D341Med (cell line): ENCODE results near the gene NADK2.
"Not testable (repeated sequence)": the region's sequence is repeated elsewhere in the genome, so short reads cannot be mapped to it uniquely, and the experiment has no call there.

Experiments used
- DNase-seq: peaks from one replicate; pipeline ENCODE4 v3.0.0; 2012; ENCODE audit warnings: low spot score

Gene NADK2, protein sequence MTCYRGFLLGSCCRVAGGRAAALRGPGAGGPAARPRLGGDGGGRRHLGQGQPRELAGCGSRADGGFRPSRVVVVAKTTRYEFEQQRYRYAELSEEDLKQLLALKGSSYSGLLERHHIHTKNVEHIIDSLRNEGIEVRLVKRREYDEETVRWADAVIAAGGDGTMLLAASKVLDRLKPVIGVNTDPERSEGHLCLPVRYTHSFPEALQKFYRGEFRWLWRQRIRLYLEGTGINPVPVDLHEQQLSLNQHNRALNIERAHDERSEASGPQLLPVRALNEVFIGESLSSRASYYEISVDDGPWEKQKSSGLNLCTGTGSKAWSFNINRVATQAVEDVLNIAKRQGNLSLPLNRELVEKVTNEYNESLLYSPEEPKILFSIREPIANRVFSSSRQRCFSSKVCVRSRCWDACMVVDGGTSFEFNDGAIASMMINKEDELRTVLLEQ

DNA sequence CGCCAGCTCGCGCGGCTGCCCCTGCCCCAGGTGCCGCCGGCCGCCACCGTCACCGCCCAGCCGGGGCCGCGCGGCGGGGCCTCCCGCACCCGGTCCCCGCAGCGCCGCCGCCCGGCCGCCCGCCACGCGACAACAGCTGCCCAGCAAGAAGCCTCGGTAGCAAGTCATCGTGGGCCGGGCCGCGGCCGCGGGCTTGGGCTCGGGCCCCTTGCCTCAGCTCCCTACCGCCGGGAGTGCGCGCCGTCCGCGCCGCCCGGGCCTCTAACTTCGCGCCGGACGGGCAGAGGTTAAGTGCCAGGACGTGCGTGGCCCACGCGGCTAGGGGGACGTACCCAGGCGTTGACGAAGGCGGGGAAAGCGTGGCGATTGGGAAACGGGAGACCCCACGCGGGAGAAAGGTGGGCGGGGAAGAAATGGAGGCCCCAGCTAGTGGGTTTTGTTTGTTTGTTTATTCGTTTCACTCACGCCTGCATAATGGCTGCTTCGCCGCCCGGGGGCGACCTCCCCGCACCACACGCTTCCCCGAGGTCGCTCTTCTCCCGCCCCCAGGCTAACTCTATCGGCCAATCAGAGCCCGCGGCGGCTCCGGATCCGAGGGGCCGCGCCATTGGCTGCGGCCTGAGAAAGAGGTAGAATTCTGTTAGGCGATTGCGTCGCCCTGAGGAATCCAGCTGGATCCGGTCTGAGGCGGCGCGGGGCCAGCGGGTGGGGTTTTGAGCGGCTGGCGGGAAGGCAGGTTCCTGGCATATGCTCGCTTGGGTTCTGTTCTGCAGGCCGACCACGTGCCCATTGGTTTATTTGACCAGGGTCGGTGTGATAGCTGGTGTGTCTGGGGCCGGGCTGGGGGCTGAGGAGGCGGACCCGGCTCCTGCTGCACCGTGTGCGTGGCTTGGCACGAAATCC, at the start of gene NADK2:
NADK2 (minus strand) TSS at position 295 of the 903 bp plus-strand sequence; CDS start at position 168, 127 bp downstream.
- peak; percentile 96 for DNase-seq

DNA sequence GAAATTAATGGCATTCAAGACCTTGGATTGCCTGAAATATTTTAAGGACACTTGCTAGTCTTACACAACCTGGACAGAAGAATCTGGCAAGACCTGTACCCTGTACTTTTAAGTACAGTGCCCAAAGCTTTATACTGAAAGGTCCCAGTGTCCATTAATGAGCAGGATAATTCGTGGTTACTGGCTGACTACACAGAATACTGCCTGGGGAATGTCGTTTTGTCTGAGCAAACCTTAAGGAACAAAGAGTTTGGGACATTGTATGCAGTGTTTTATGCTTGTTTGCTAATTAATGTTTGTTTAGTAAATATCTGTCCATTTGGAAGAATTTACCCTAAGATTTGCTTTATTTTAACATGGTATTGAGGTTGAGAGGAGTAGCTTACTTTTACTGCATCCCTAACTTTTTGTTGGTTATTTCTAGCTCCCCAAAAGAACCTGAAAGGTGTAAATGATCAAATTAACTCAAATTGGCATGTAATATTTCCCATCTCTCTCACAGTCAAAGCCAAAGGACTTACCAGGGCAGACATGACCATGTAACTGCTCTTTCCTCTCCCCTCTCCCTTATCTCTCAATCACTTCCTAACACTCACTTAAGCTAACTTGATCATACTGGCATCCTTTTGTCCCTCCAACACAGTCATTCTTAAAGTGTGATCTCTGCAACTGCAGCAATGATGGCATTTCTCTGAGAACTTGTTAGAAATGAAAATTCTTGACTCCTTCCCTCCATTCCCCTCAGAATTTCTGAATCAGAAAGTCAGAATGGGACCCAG, 44.3 kb upstream of the NADK2 start:
- no peak for DNase-seq

DNA sequence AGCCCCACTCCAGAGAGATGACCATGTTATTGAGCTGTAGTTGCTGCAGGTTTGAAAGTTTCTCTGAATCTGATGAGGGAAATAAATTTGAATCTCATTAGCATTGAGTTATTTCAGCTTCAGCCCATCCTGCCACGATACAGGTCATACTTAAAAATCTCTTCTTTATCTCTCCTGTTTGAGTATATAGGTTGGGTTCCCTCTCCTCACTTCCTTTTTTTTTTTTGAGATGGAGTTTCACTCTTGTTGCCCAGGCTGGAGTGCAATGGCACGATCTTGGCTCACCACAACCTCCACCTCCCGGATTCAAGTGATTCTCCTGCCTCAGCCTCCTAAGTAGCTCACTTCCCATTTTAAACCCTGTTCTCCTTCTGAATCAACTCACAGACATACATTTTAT, 42.0 kb upstream of the NADK2 start:
- DNase-seq: not testable (repeated sequence)

DNA sequence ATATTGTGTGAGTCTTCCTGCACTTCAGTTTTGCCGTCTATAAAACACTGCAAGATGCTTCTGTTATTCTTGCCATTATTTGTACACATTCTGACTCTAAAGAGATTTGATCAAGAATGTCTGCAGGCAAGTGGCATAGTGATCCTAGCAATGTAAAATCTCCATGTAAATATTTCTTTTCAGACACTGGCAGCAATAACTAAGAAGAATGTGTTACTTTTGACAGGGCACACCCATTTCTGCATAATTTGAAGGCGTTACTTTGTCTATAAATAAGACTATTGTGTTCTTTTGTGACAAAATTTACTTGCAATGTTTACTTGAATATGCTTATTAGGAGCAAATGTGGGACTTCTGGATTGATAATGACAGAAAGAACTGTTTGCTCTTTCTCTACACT, 39.9 kb upstream of the NADK2 start:
- no peak for DNase-seq

DNA sequence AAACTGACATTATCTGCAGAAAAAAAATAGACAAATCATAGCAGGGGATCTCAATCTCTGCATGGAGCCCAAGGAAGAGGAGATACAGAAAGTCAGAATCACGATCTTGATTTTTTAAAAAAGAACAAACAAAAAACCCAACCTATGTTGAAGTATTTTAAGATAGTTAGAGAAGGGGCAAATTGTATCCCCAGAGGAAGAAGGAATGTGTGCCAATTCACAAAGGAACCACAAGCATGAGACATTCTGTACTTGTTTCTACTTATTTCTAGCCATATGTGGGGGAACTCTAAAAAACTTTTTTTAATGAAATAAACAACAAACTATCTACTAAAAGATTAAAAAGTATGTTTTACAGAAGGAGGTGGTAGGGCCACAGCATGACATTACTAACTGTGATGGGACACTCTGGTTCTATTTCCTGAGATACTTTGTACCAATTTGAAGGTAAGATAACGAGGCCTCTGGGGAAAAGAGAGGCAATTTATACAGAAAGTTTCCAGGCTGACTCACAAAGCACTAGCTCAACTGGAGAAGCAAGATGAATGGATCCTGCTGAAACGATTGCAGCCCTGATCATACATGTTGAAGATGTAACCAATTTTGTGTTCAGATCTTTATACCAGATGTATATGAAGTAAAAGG, 37.5 kb upstream of the NADK2 start:
- DNase-seq: no peak

DNA sequence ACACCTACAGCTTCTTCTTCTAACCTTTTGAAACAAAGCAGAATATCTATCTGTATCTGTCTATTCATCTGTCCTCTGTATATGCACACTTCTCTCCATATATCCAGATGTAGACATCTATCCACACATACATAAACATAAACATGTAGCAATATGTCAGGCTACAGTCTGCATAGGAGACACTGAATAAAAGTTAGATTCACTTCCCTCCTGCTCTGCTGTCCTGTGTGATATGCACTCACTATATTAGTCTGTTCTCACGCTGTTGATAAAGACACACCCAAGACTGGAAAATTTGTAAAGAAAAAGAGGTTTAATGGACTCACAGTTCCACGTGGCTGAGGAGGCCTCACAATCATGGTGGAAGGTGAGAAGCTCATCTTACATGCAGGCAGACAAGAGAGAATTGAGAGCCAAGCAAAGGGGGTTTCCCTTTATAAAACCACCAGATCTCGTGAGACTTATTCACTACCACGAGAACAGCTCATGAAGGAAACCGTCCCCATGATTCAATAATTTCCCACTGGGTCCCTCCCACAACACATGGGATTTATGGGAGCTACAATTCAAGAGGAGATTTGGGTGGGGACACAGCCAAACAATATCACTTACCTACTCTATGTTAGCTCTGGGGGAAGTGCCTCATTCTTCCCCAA, 35.9 kb upstream of the NADK2 start:
- no peak for DNase-seq

DNA sequence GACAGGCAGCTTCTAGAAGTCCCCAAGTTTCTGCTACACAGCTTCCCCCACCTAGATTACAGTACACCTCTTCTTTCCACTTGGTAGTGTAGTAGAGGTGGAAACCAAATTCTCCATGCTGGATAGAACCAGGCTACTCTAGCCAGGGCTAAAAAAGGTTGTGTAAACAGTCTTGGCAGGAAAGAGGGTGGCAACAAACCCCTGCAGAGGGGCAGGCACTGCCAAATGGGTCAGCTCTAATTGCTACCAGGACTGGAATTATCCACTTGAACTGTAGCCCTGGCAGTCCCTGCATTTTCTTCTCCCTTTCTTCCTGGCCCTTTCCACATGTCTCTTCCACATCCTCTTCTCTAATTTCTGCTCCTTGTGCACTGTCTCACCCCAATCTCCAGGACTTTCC, 35.1 kb upstream of the NADK2 start:
- DNase-seq: no peak

DNA sequence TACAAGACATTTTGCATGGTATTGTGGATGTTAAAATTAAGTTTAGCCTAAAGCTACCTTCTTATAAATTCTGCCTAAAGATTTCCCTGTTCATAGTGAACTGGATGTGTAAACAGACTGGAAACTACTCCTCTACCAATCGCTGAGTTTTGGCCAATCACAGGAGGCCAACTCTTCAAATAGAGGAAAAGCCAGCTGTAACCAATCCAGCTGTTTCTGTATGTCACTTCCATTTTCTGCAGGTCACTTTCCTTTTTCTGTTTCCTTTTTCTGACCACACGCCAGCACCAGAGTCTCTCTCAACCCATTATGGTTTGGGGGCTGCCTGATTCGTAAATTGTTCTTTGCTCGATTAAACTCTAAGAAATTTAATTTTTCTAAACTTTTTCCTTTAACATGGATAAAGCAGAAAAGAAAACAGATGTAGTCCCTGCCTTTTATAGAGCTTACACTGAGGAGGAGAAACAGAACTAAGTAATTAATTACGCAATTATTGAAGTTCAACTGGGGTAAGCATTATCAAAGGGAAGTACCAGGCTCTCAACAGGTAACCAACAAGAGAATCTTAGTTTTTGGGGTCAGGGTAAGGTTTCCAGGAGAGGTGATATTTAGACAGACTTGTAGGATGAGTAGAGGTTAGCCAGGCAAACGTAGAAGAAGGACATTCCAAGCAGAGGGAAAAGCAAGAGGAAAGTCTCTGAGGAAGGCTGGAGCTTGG, 32.2 kb upstream of the NADK2 start:
- DNase-seq: no peak

DNA sequence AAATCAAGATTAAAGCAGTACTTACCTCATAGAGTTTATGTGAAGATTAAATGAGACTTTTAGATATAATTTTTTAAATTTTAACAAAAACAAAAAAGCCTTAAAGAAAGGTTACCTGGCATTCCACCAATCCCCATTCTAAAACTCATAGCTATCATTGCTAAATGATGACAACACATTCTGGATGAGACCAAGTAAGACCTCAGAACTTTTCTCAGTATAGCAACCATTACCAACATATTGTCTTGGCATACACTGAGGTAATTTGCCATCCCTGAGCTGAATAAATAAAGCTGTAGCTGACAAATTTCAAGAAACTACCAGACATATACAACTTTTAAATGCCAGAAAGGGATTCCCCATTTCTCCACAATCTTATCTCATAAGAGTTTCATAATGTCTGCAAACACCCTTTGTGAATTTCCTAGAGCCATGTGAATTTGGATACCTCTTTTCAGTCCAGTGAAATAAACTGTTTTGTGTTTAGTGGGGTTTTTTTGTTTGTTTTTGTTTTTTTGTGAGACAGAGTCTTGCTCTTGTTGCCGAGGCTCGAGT, 30.5 kb upstream of the NADK2 start:
- DNase-seq: no peak

DNA sequence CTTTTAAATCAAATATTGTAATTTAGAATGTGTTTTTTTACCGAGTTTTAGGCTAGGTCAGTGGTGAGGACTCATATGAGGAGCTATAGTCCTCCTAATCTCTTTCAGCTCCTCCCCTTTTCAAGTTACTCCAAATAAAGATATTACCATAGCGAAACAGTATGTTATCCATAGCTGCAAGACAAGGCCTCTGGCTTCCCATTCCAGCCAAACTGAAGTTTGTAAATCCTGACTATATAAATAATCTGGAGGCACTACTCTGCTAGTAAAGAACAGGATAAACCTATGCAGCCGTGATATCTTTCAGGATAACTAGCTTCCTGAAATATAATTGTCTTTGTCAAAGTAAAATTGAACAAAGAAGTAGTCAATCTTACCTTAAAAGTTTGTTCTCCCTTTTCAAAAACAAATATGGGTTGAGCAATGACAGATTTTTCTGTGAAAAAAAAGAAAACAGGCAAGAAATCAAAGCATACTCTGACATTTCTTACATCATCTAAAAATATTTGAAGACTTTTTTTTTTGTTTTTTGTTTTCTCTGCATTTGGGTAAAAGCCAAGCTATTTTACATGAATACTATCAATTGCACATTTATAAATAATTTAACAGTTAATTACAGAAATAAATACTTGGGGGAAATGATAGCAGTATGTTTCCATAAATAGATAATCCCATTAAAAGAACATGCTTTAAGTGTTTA, 29.3 kb upstream of the NADK2 start:
- DNase-seq: no peak

DNA sequence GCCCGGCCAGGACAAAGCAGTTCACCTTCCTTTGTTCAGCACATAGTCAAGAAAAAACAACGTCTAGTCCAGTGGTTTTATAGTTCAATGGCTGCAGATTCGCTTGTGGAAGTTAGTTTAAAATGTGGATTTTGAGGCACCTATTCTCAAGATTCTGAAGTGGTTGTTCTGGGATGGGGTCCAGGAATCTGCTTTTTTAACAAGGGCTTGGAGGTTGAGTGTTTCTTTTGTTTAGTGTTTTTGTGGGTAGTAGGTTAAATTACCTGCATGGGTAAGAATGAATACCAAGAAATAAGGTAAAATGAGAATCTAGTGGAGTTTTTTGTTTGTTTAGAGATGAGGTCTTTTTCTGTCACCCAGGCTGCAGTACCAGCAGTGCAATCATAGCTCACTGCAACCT, 28.4 kb upstream of the NADK2 start:
- DNase-seq: no peak

DNA sequence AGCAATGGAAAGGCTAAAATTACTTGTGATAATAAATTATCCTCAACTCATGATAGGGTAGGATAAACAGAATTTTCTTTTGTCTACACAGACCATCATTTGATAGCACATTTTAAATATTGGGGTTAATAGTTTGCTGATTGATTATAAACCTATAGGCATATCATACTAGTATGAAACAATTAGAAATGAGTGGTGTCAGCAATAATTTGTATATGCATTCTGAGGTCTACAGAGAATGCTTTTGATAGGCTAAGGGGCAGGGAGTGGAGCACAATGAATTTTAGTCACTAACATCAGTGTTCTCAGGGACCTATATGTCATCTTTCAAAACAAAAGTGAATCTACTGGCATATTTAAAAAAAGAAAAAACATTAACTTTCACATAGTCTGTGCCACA, 27.8 kb upstream of the NADK2 start:
- no peak for DNase-seq

DNA sequence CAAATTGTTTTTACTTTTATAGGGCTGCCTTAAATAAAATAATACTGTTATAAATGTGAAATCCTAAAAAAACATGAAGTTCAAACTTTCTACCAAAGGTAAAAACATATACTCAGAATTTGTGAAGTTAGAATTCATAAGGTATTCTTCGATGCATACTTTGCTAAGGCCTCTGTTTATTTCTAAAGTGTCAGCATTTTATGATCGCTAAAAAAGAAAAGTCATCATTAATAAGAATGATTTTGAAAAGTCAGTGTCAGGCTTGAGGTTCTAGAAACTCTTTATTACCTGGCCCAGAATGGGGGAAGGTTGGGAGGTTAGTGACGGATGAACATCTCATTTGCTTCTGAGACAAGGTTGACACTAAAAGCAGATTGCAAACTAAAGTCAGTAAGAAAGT, 26.2 kb upstream of the NADK2 start:
- DNase-seq: no peak

DNA sequence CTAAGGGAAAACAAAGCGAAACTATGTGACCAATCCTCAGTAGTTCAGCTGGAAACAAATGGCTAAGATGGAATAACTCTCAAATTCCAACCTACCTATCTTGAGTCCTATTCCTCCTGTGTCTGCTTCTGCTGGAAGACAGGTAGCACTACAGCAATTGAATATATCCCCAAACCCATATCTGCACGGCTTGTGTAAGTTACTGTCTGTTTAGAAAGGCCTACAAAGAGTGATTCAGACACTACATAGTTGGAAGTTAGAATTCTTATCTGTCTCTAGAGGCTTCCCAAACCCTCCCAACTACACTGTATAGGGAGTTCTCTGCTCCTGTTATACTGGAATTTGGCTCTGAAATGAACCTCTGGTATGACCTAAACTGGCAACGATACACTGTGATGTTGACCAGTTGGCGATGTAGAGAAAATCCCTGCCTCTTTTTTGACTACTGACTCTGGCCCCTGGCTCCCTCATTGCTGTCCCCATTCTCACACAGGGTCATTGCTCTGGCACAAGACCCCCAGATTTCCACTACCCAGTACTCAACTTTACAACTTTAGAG, 22.6 kb upstream of the NADK2 start:
- no peak for DNase-seq

DNA sequence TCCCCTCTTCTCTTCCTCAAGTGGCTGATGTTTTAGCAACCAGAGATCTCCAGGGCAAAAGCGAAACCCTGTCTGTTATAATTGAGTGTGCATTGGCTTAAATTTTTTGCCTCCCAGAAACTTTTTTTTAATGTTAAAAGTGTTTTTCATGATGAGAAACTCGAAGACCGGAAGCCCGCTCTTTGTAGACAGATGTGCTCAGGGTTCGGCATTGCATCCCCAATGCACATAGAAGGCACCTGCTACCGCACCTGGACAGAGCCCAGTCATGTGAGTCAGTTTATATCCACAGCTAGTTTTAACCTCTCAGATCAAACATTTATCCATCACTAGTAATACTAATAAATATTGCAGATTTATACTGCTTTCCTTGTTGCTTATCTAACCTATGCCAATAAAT, 19.5 kb upstream of the NADK2 start:
- DNase-seq: no peak

DNA sequence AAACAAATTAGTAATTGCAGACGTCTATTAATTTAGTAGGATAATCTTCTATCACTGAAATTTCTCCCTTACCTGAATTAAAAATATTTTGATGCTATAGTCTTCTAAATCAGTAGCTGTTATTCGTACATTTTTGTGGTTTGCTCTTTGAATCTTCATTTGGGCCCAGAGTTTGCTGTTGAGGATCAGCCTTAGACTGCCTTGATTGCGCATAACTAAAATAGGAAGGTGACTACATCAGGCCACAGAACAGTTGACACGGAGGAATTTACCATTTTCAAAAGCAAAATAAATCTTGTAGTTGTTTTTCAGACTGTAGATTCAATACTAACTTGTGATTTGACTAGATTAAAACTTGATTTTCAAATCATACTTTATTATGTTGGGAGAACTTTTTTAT, 11.8 kb upstream of the NADK2 start:
- no peak for DNase-seq

DNA sequence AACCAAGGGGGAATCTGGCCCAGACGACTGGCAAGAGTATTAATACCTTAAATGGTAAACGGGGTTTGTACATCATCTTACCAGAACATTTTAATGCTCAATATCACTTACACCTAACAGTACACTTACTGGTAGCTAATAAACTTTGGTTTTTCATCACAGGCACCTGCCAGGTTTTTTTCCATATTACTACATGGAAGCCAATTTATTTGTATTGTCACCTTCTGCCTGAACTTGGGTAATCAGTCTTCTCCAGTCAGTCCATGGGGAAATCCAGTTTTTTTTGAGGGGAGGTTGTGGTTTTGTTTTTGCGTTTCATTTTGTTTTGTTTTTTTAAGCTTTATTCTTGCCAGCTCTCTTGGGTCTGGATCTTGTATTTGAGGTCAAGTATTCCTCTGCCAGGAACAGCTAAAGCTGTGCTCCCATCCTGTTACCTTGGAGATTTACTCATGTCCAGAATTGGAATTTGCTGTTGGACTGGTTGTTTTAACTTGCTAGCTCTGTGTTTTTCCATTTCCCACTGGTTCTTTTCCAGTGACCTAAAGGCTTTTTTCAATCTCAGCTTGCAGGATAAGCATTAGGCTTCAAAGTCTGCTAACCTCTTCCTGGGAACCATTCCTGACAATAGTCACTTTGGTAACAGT, 11.1 kb upstream of the NADK2 start:
- no peak for DNase-seq

DNA sequence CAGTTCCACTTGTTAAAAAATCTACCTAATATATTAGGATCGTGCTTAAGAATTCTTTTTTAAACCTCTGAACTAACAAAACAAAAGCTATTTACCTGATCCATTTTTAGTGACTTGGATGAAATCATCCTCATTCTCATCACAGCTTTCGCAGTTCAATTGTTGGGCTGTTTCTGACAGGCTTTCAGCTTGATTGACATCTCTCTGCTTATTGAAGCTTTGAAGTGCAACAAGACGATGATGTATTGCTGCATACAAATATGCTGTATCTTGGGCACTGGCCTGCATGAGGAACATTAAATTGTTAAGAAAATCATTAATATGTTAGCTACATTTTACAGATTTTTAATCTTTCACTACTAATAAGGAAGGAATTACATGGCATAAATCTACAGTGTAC, 9.5 kb upstream of the NADK2 start:
- DNase-seq: no peak

DNA sequence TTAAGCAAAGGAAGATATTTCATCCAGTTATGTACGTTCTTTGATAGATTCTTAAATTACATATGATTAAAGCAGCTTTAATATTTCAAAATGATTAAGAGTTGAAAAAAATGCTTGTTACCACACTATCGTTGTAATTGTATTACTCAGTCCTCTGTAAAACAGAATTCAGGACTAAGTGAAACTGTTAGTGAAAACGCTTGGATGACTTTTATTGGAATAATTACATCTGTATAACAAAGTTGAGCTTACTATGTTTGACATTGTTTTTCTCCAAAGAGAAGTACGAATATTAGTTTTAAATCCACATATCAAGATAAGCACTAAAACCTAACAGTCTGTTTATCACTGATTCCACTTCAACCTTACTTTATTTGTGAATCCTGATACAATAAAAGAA, 8.7 kb upstream of the NADK2 start:
- no peak for DNase-seq
